GM12892 (cell line): ENCODE measurements around the gene LILRB4.

ENCODE experiments used
- POLR2A ChIP-seq: IDR thresholded peaks from 2 replicates; pipeline ENCODE4 v1.6.1; 2011; ENCODE audit warnings: low read depth, low read length, control low read depth
- POLR2AphosphoS5 ChIP-seq: IDR thresholded peaks from 2 replicates; pipeline ENCODE4 v1.6.1; 2011; ENCODE audit warnings: low read depth, low read length, control low read depth
- TAF1 ChIP-seq: IDR thresholded peaks from 2 replicates; pipeline ENCODE4 v1.6.1; 2011; ENCODE audit warnings: low read depth, mild to moderate bottlenecking, control low read depth, low read length, borderline replicate concordance

DNA sequence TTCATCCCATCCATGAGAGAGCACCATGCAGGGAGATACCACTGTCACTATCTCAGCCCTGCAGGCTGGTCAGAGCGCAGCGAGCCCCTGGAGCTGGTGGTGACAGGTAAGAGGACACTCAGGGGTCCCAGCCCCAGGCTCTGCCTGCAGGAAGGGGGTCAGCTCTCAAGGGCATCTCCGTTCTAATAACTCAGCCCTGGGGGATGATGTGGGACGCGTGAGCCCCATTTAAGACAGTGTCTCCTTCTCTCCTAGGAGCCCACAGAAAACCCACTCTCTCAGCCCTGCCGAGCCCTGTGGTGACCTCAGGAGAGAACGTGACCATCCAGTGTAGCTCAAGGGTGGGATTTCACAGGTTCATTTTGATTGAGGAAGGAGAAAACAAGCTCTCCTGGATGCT is 46.0 kb downstream of the LILRB4 start:
- TF ChIP-seq POLR2AphosphoS5 (no peak), POLR2A (no peak), TAF1 (no peak)
